NCI-H146 treated with DMSO at 0.1 percent for 48 hours (cell line): ENCODE data around the gene THAP4.
"Not testable (repeated sequence)": the region's sequence is repeated elsewhere in the genome, so short reads cannot be mapped to it uniquely, and the experiment has no call there.

Experiments used
- DNase-seq: peaks from one replicate; lab custom pipeline; 2025; ENCODE audit not compliant: unreplicated experiment; lab: John Stamatoyannopoulos, UW

The THAP4 gene

GRCh38 chr2:241589863-241590262 lies 47.1 kb downstream of the THAP4 start:
- DNase-seq, result not testable (repeated sequence)

DNA sequence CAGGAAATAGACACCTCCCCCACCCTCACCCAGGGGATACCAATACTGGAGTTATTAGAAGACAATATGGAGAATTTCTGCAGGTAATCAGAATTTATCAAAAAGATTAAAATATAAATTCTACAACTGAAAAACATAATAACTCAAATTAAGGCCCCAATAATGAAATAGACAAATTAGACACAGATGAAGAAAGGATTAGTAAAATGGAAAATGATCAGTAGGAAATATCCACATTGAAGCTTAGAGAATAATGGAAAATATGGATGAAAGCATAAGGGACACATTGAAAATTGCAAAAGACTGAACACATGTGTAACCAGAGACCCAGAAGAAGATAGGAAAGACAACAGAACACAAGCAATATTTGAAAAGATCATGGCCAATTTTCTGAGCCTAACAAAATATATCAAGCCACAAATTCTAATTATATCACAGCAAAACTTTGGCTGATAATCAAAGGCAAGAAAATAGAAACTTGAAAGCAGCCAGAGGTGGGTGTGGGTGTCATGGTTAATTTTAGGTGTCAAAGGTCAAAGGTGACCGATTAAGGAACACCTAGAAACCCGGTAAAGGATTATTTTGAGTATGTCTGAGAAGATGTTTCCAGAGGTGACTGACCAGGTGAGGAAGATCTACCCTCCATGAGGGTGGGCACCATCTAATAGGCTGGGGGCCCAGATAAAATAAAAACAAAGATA lies 50.2 kb downstream of the THAP4 start:
- DNase-seq, result no peak

DNA sequence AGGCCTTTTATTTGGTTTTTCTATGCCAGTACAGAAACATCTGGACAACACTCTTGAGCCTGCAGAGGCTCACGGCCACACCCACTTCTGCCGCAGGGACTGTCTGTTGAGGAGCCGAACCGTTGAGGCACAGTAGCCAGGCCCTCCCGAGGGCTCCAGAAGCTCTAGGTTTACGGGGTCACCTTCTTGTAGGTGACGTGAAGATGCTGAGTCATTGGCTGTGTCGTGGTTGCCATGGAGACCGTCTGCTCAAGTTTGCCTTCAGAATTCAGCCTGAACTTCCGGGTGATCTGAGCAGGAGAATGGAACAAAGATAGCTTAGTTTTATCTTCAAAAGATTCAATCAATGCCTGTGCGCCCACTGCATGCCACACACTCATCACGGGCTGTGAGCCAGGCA lies 52.5 kb downstream of the THAP4 start:
- no peak for DNase-seq

GRCh38 chr2:241582806-241583205 lies 54.2 kb downstream of the THAP4 start:
- DNase-seq, result no peak

- DNase-seq, result no peak
These were observed 54.6 kb downstream of the THAP4 start for GRCh38 chr2:241582328-241582727.

GRCh38 chr2:241579281-241579680 lies 57.7 kb downstream of the THAP4 start:
- DNase-seq, result no peak

GRCh38 chr2:241577413-241578122 lies 59.4 kb downstream of the THAP4 start:
- no peak for DNase-seq

DNA sequence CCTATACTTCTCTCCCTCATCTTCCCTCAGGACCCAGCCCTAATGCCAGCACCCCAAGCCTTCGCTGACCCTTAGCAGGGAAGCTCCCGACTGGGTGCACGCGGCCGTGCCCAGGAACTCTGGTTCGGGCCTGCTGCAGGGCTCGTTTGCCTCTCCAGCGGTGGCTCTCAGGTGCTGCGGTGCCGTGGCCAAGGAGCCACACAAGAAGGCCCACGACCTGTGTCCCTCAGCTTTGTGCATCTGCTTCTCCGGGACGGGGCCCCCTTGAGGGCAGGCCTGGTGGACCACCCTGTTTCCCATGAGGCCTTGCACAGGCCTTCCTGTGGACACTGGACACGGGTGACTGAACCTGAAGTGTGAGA lies 60.7 kb downstream of the THAP4 start:
- no peak for DNase-seq

- no peak for DNase-seq
These were observed 61.2 kb downstream of the THAP4 start for GRCh38 chr2:241575624-241576292.

- DNase-seq, result no peak
These were observed 61.9 kb downstream of the THAP4 start for GRCh38 chr2:241574911-241575623.

DNA sequence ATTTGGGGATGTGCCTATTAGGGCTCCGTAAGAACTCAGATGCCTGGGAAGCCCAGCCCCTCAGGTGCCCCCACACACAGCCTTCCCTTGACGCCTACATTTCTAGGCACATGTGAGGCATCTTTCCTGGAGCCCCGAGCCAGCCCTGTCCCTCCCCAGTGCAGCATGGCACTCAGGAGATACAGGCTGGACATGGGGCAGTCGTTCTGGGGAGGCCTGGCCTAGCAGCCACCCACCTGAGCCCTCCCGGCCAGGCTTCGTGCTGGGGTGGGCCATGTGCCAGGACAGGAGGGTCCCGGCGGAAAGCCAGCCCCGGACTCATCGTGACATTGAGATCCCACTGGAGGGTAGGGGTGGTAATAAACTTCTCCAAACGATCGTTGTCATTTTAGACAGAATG lies 63.2 kb downstream of the THAP4 start:
- no peak for DNase-seq

DNA sequence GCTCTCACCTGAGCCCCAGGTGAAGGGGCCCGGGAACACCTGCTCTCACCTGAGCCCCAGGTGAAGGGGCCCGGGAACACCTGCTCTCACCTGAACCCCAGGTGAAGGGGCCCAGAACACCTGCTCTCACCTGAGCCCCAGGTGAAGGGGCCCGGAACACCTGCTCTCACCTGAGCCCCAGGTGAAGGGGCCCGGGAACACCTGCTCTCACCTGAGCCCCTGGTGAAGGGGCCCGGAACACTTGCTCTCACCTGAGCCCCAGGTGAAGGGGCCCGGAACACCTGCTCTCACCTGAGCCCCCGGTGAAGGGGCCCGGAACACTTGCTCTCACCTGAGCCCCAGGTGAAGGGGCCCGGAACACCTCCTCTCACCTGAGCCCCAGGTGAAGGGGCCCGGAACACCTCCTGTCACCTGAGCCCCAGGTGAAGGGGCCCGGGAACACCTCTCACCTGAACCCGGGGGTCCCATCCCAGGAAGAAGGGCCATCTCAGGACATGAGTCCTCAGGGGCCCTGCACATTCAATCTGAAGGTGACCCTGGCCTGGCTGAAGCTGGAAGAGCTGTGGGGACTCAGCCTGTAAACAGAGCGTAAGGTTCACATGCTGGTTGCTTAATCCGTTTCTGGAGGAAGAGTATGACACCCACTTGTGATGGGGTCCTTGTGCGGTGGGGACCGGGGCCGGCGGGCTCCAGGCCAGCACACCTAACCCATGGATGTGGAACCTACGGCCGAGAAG lies 63.9 kb downstream of the THAP4 start:
- not testable (repeated sequence) for DNase-seq

DNA sequence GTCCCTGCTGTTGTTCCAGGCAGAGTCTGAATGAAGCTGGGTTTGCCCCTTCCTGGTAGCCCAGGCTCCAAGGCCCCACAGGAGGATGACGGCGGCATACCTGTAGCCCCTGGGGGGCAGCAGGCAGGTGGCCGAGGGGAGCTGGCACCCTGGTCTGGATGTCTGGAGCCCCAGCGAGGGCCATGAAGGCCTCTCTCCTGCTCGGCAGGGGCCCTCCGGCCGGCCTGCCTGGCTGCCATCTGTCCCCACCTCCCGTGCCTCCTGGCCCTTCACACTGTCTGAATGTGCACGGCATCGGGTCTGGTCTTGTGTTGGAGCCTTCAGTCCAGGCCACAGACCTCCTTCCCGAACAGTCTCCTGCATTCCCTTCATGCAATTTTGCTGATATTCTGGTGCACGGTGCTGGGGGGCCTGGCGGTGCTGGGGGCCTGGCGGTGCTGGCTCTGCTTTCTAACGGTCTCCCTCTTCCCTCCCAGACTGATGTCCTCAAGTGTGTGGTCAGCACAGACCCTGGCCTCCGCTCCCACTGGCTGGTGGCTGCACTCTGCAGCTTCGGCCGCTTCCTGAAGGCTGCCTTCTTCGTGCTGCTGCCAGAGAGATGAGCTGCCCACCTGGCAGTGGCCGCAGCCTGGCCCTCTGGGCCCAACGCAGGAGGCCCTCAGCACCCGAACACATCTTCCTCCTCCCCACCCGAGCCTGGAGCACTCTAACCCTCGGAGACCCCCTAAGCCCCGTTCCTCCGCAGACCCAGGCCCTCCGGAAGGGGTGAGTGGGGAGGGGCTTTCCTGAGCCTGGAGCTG lies 64.9 kb downstream of the THAP4 start:
- no peak for DNase-seq

GRCh38 chr2:241570961-241571581 lies 65.9 kb downstream of the THAP4 start:
- no peak for DNase-seq

- no peak for DNase-seq
These were observed 67.1 kb downstream of the THAP4 start for GRCh38 chr2:241569831-241570281.

- no peak for DNase-seq
These were observed 68.2 kb downstream of the THAP4 start for GRCh38 chr2:241568726-241569125.

DNA sequence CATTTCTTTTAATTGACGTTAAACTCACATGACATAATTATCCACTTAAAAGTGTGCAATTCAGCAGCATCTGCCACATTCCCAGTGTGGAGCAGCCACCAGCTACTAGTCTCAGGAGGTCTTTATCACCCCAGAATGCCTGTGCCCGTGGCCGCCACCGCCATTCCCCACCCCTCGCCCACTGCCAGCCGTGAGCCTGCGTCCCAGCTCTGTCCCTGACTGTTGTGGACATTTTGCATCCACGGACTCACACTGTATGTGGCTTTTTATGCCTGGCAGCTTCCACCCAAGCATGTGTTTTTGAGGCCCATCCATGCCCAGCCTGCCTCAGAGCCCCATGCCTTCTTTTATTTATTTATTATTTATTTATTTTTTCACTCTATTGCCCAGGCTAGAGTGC lies 69.2 kb downstream of the THAP4 start:
- no peak for DNase-seq

GRCh38 chr2:241567266-241567665 lies 69.7 kb downstream of the THAP4 start:
- not testable (repeated sequence) for DNase-seq

DNA sequence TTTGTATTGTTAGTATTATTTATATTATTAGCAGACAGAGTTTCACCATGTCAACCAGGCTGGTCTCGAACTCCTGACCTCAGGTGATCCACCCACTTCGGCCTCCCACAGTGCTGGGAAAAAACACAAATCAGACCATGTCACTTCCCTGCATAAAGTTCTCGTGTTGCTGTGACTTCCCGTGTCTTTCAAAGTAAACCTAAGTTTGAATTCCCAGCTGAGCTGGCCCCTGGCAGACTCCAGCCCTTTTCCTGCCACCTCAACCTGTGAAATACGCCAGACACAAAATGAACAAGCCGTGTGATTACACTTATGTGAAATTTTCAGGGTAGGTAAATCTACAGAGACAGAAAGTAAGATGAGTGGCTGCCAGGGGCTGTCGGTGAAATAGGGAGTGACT lies 70.5 kb downstream of the THAP4 start:
- DNase-seq, result no peak

DNA sequence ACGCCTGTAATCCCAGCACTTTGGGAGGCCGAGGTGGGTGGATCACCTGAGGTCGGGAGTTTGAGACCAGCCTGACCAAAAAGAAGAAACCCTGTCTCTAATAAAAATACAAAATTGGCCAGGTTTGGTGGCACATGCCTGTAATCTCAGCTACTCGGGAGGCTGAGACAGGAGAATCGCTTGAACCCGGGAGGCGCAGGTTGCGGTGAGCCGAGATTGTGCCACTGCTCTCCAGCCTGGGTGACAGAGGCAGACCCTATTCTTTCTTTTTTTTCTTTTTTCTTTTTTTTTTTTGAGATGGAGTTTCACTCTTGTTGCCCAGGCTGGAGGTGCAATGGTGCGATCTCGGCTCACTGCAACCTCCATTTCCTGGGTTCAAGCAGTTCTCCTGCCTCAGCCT lies 70.9 kb downstream of the THAP4 start:
- not testable (repeated sequence) for DNase-seq
